ENCODE measurements around the gene POLL. TPM values are rescaled to one million over a fixed set of nuclear protein-coding genes. Genes with fewer than 3 reads are reported as not detected.

Gene POLL
- total and polyA plus RNA-seq, 7 experiments from 2014 or later, result 16.4 to 65.8 (median 36.1) TPM

- DNase-seq, result no peak
- H3K27ac Mint-ChIP-seq, result no peak overlapping the region
- peaks cover 15 to 28% (median 27%) of the 10 kb centered on the region in 5 donors for H3K27me3 Mint-ChIP-seq
- H3K36me3 ChIP-seq (ENCODE audit: control insufficient read depth in 2 of 3, insufficient read depth in 3 of 3, low read length in 3 of 3), result peaks cover 0 to 7% (median 0%) of the 10 kb centered on the region in 3 experiments
- H3K36me3 Mint-ChIP-seq, result peaks cover 0 to 6% (median 2%) of the 10 kb centered on the region in 5 donors
- H3K9me3 Mint-ChIP-seq, result peaks cover 0 to 2% (median 0%) of the 10 kb centered on the region in 11 donors
- no peak overlapping the region for H3K27ac ChIP-seq (ENCODE audit: low read depth, low read length)
- peaks cover 4 to 17% of the 10 kb centered on the region in 2 donors for H3K4me1 ChIP-seq (ENCODE audit: control insufficient read depth in 2 of 2, insufficient read depth in 2 of 2, low read length in 2 of 2)
- intact Hi-C loops (cut with micrococcal nuclease), result loop anchor here in 1 of 2 donors (5.0 kb wide), 1 partner anchor 220 kb away; the partner anchor contains the start of gene BTRC
- no peak for ATAC-seq
- no peak overlapping the region for H3K4me3 Mint-ChIP-seq
- H3K27me3 ChIP-seq (ENCODE audit: control insufficient read depth in 2 of 2, insufficient read depth in 2 of 2, low read length in 2 of 2), result peaks cover 0 to 5% of the 10 kb centered on the region in 2 donors
- ChIA-PET POLR2A (interaction anchor here (0.5 kb wide), 1 partner anchor 361 kb away, joined by 3 read pairs; no protein-coding TSS in a partner anchor), CTCF (interaction anchor here (0.5 to 5.6 kb wide), 4 partner anchors 9 to 361 kb away, joined by 3 to 37 read pairs (median 8); no protein-coding TSS in a partner anchor)
- H3K9me3 ChIP-seq (ENCODE audit: control insufficient read depth in 2 of 3, low read length in 3 of 3), result no peaks in the 10 kb centered on the region
- H3K4me3 ChIP-seq (ENCODE audit: low read length), result no peak overlapping the region
- H3K4me1 Mint-ChIP-seq, result peaks cover 0 to 13% (median 10%) of the 10 kb centered on the region in 7 donors
These were observed 15.9 kb downstream of the POLL start for GRCh38 chr10:101572126-101572525.

DNA sequence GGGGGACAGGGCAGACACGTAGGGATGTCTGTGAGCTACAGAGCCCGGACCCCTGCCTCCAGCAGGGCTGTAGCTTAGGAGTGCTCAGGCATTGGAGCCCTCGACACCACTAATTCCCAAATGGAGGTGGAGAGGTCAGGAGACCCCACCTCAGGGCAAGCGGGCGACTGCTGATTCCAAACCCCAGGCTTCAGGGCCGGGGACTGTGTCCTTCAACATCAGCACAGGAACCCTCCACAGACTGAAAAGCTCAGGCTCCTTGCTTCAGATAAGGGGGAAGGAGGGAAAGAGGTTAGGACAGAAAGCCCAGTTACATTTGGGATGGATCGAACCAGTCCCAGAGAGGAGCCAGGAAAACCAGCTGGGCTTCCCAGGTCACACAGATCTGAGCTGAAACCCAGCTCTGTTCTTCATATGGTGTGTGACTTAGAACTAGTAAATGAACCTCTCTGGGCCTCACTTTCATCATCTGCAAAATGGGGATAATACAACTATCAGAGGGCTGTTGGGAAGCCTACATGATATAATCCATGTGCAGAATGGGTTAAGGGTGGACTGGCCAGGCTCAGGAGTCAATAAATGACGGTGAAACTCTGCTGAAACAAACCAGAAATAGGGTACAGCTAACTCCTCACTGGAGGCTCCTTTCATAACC is 16.7 kb downstream of the POLL start:
- Histone ChIP-seq H3K9me3 (ENCODE audit: control insufficient read depth in 2 of 3, low read length in 3 of 3) (no peaks in the 10 kb centered on the region), H3K27ac (ENCODE audit: low read depth, low read length) (no peak overlapping the region), H3K4me3 (ENCODE audit: low read length) (no peak overlapping the region), H3K4me1 (ENCODE audit: control insufficient read depth in 2 of 2, insufficient read depth in 2 of 2, low read length in 2 of 2) (peaks cover 4 to 17% of the 10 kb centered on the region in 2 donors), H3K27me3 (ENCODE audit: control insufficient read depth in 2 of 2, insufficient read depth in 2 of 2, low read length in 2 of 2) (peaks cover 0 to 10% of the 10 kb centered on the region in 2 donors), H3K36me3 (ENCODE audit: control insufficient read depth in 2 of 3, insufficient read depth in 3 of 3, low read length in 3 of 3) (no peaks in the 10 kb centered on the region)
- H3K36me3 Mint-ChIP-seq, result peaks cover 0 to 6% (median 0%) of the 10 kb centered on the region in 5 donors
- peak overlapping the region in 4 of 10 donors; percentile 29 to 75 (median 45) for H3K4me3 Mint-ChIP-seq
- peaks cover 20 to 34% (median 32%) of the 10 kb centered on the region in 5 donors for H3K27me3 Mint-ChIP-seq
- DNase-seq (no peak), ATAC-seq (no peak)
- peaks cover 0 to 18% (median 13%) of the 10 kb centered on the region in 7 donors for H3K4me1 Mint-ChIP-seq
- peak overlapping the region in 1 of 9 donors; percentile 47 for H3K27ac Mint-ChIP-seq
- CTCF ChIA-PET, result interaction anchor here (0.6 to 5.6 kb wide), 8 partner anchors 10 to 357 kb away, joined by 3 to 37 read pairs (median 3); partner anchors contain the start of genes DPCD and POLL
- POLR2A ChIA-PET, result no interaction called here
- intact Hi-C loops (cut with micrococcal nuclease), result loop anchor here in 1 of 2 donors (2.0 to 5.0 kb wide), 3 partner anchors 105 to 273 kb away; partner anchors contain the start of gene BTRC
- H3K9me3 Mint-ChIP-seq, result peaks cover 0 to 2% (median 0%) of the 10 kb centered on the region in 11 donors

DNA sequence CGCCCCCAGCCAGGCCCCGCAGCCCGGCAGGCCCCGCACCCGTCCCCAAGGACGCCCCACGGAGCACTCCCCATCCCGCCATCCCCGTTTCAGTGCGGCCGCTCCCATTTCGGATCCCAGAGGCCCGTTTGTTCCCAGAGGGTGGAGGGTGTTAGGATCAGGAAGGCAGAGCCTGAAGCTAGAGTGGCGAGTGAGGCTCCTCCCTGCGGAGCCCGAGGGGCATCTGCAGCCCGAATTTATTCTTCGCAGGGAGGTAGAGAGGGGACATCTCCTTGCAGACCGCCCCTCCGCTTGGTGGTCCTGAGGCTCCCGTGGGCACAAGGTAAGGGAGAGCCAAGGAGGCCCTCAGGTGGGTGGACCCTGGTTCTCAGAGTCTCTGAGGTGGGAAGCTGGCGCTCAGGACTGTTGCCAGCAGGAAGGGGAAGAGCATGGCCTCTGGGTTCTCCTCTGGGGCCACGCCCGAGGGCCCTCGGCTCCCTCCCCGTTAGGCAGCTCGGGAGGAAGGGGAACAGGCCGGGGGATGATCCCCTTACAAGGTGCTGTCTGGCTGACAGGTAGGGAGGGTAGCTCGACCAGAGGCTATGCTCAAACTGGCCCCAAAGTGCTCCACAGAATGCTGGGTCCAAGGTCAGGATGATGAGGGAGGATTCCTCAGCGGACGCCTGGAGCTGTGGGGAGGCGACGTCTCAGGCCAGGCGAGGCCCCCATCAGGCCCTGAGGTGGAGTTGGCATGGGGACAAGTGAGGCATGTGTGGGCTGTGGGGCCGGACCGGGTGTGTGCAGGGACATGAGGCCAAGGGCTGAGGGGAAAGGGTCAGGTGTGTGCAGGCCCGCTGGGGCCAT is 17.4 kb downstream of the POLL start:
- Mint-ChIP-seq H3K27me3 (peaks cover 26 to 41% (median 39%) of the 10 kb centered on the region in 5 donors), H3K4me1 (peaks cover 0 to 21% (median 13%) of the 10 kb centered on the region in 7 donors), H3K36me3 (peaks cover 0 to 6% (median 0%) of the 10 kb centered on the region in 5 donors), H3K4me3 (peak overlapping the region in 7 of 10 donors; percentile 67 to 80 (median 75)), H3K27ac (peak overlapping the region in 1 of 9 donors; percentile 47), H3K9me3 (peaks cover 0 to 2% (median 0%) of the 10 kb centered on the region in 11 donors)
- no peak overlapping the region for H3K4me3 ChIP-seq (ENCODE audit: low read length)
- H3K36me3 ChIP-seq (ENCODE audit: control insufficient read depth in 2 of 3, insufficient read depth in 3 of 3, low read length in 3 of 3), result no peaks in the 10 kb centered on the region
- H3K27ac ChIP-seq (ENCODE audit: low read depth, low read length), result no peak overlapping the region
- intact Hi-C loops (cut with micrococcal nuclease), result loop anchor here (1.0 to 5.0 kb wide), 8 partner anchors 18 to 409 kb away; partner anchors contain the start of genes BTRC (in 1 of the 2), DPCD (in 1 of the 2) and POLL (in 1 of the 2)
- POLR2A ChIA-PET, result interaction anchor here (0.6 kb wide), 1 partner anchor 50 kb away, joined by 3 read pairs; no protein-coding TSS in a partner anchor
- ATAC-seq (peak; percentile 18), DNase-seq (no peak)
- H3K27me3 ChIP-seq (ENCODE audit: control insufficient read depth in 2 of 2, insufficient read depth in 2 of 2, low read length in 2 of 2), result peaks cover 0 to 10% of the 10 kb centered on the region in 2 donors
- H3K9me3 ChIP-seq (ENCODE audit: control insufficient read depth in 2 of 3, low read length in 3 of 3), result no peaks in the 10 kb centered on the region
- H3K4me1 ChIP-seq (ENCODE audit: control insufficient read depth in 2 of 2, insufficient read depth in 2 of 2, low read length in 2 of 2), result peaks cover 4 to 17% of the 10 kb centered on the region in 2 donors
- CTCF ChIA-PET, result interaction anchor here (0.6 to 5.6 kb wide), 8 partner anchors 9 to 357 kb away, joined by 3 to 37 read pairs (median 3); partner anchors contain the start of genes DPCD and POLL

DNA sequence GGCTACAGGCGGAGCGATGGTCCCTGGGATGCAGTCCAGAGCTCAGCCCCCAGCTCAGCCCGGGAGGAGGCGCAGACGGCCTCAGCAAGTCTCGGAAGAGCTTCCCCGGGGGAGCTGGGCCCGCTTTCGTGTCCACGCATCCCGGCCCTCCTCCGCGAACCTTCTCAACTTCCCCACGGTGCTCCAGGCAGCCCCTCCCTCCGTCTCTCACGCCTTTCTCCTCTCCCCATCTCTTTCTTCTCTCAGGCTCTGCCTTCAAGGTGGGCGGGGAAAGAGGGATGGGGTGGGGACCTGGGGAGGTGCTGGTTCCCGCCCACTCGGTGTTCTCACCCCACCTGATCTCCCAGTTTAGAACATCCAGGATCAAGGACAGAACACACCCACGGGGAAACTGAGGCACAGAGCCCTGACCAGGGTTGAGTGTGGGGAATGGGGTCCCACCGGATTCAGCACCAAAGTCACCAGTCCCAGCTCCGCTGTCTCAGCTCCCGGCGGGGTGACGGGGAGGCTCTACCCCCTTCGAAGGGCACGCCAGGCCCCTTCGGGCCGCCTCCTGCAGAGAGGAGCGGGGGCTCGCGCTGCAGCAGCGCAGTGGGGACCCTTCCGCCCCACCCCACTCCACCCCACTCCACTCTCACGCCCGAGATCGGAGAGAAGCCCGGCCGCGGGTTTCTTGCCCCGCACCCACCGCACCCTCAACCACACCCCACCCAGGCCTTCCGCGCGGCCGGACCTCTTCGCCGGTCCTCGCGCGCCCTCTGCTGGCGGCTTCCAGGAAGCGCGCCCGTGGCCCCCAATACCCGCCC is 18.2 kb downstream of the POLL start:
- peak; percentile 62 to 88 (median 77) for DNase-seq
- Mint-ChIP-seq H3K36me3 (peaks cover 0 to 6% (median 0%) of the 10 kb centered on the region in 5 donors), H3K9me3 (peaks cover 0 to 2% (median 0%) of the 10 kb centered on the region in 11 donors), H3K27ac (peak overlapping the region in 1 of 9 donors; percentile 43), H3K4me3 (peak overlapping the region; percentile 50 to 80 (median 74)), H3K27me3 (peaks cover 33 to 49% (median 48%) of the 10 kb centered on the region in 5 donors), H3K4me1 (peaks cover 0 to 21% (median 13%) of the 10 kb centered on the region in 7 donors)
- Histone ChIP-seq H3K36me3 (ENCODE audit: control insufficient read depth in 2 of 3, insufficient read depth in 3 of 3, low read length in 3 of 3) (no peaks in the 10 kb centered on the region), H3K4me3 (ENCODE audit: low read length) (peak overlapping the region; percentile 69), H3K9me3 (ENCODE audit: control insufficient read depth in 2 of 3, low read length in 3 of 3) (no peaks in the 10 kb centered on the region), H3K27me3 (ENCODE audit: control insufficient read depth in 2 of 2, insufficient read depth in 2 of 2, low read length in 2 of 2) (peaks cover 0 to 10% of the 10 kb centered on the region in 2 donors), H3K4me1 (ENCODE audit: control insufficient read depth in 2 of 2, insufficient read depth in 2 of 2, low read length in 2 of 2) (peaks cover 4 to 17% of the 10 kb centered on the region in 2 donors), H3K27ac (ENCODE audit: low read depth, low read length) (no peak overlapping the region)
- CTCF ChIA-PET, result interaction anchor here (0.6 to 5.6 kb wide), 6 partner anchors 11 to 387 kb away, joined by 3 to 37 read pairs (median 3); partner anchors contain the start of genes DPCD and POLL
- intact Hi-C loops (cut with micrococcal nuclease), result loop anchor here (1.0 to 5.0 kb wide), 8 partner anchors 18 to 409 kb away; partner anchors contain the start of genes BTRC (in 1 of the 2), DPCD (in 1 of the 2) and POLL (in 1 of the 2)
- ATAC-seq, result peak; percentile 95
- POLR2A ChIA-PET, result interaction anchor here (0.6 kb wide), 1 partner anchor 49 kb away, joined by 3 read pairs; no protein-coding TSS in a partner anchor

DNA sequence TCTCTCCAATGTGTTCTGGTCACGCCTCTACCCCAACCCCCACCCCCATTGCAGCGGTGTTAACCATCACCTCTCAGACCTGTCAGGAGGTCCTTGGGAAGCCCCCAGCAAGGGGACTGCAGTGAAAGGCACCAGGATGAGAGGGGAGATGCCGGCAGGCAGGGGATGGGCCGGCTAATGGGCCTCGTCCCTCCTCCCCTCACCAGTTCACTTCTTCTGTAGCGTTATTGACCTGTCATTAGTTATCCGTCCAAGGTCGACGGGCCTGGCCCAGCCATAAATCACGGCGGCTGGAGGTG is 18.8 kb downstream of the POLL start:
- H3K27ac ChIP-seq (ENCODE audit: low read depth, low read length), result no peak overlapping the region
- H3K36me3 Mint-ChIP-seq, result peaks cover 0 to 6% (median 0%) of the 10 kb centered on the region in 5 donors
- intact Hi-C loops (cut with micrococcal nuclease), result no loop called here
- H3K36me3 ChIP-seq (ENCODE audit: control insufficient read depth in 2 of 3, insufficient read depth in 3 of 3, low read length in 3 of 3), result no peaks in the 10 kb centered on the region
- peaks cover 0 to 10% of the 10 kb centered on the region in 2 donors for H3K27me3 ChIP-seq (ENCODE audit: control insufficient read depth in 2 of 2, insufficient read depth in 2 of 2, low read length in 2 of 2)
- no peak overlapping the region for H3K27ac Mint-ChIP-seq
- no peak overlapping the region for H3K4me3 ChIP-seq (ENCODE audit: low read length)
- H3K4me3 Mint-ChIP-seq, result peak overlapping the region in 8 of 10 donors; percentile 27 to 80 (median 70)
- peaks cover 0 to 21% (median 11%) of the 10 kb centered on the region in 7 donors for H3K4me1 Mint-ChIP-seq
- DNase-seq (no peak), ATAC-seq (no peak)
- H3K4me1 ChIP-seq (ENCODE audit: control insufficient read depth in 2 of 2, insufficient read depth in 2 of 2, low read length in 2 of 2), result peaks cover 4 to 17% of the 10 kb centered on the region in 2 donors
- H3K9me3 ChIP-seq (ENCODE audit: control insufficient read depth in 2 of 3, low read length in 3 of 3), result no peaks in the 10 kb centered on the region
- ChIA-PET CTCF (interaction anchor here (0.6 to 5.6 kb wide), 5 partner anchors 11 to 387 kb away, joined by 3 to 37 read pairs (median 3); no protein-coding TSS in a partner anchor), POLR2A (no interaction called here)
- peaks cover 0 to 2% (median 0%) of the 10 kb centered on the region in 11 donors for H3K9me3 Mint-ChIP-seq
- H3K27me3 Mint-ChIP-seq, result peaks cover 35 to 52% (median 49%) of the 10 kb centered on the region in 5 donors

All from naive thymus-derived CD4-positive, alpha-beta T cell (primary cell).